CD4-positive, alpha-beta T cell treated with Interferon alpha-2 for 1 hour (primary cell): Measurements from ENCODE around the gene WDR44.
A peak's percentile ranks its signal among the peaks of the same experiment; 100 is the strongest.
"Not testable (repeated sequence)": the region's sequence is repeated elsewhere in the genome, so short reads cannot be mapped to it uniquely, and the experiment has no call there.

Source experiments
- DNase-seq, 2 donors: peaks; one replicate each; pipeline ENCODE4 v3.0.0-alpha.2; 2020 to 2022

The WDR44 gene

DNA sequence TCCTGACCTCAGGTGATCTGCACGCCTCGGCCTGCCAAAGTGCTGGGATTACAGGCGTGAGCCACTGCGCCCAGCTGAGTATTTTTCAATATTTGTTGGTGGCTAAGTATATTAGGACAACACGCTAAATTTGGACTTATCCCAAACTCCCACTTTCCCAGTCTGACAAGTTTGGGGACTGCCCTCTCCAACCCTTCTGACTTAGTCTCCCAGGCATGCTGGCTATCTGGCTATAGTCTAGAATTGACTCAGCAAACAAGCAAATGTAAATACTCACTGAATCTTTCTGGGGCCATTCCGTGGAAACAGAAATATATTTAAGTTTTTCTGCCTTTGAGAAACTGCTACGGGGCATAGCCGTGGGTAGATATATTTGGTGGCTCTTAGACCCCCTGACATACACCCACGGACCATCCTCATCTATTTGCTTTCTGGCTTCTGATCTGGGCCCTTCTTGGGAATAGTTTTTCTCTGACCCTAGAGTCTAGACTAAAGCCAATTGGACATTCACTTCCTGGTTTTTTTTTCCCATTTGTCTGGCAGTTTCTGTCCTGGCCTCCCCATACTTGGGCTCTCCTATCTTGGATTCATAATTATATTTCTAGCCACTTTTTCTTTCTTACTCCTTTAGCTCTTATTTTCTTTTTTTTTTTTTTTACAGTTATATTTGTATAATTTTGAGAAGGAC lies 138.5 kb downstream of the WDR44 start:
- no peak for DNase-seq

- DNase-seq = not testable (repeated sequence)
Measured at GRCh38 chrX:118486693-118487092, 140.8 kb downstream of the WDR44 start.

DNA sequence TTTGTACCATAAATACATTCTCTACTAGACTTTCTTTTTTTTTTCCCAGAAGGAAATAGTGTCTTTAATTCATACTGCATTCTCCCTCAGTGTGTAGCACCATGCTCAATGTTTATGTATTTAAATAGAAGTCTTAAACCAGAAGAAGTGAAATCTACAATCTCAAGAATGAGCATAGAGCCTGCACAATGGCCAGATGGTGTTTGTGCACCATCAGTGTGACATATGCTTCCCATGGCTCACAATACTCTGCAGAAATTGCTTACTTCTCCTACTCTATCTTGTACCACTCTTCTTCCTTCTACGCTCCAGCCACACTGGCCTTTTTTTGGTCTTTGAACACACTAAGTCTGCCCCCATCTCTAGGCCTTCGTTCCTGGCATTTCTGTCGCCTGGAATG lies 147.1 kb downstream of the WDR44 start:
- no peak for DNase-seq

GRCh38 chrX:118493653-118494297 lies 147.9 kb downstream of the WDR44 start:
- DNase-seq = no peak

DNA sequence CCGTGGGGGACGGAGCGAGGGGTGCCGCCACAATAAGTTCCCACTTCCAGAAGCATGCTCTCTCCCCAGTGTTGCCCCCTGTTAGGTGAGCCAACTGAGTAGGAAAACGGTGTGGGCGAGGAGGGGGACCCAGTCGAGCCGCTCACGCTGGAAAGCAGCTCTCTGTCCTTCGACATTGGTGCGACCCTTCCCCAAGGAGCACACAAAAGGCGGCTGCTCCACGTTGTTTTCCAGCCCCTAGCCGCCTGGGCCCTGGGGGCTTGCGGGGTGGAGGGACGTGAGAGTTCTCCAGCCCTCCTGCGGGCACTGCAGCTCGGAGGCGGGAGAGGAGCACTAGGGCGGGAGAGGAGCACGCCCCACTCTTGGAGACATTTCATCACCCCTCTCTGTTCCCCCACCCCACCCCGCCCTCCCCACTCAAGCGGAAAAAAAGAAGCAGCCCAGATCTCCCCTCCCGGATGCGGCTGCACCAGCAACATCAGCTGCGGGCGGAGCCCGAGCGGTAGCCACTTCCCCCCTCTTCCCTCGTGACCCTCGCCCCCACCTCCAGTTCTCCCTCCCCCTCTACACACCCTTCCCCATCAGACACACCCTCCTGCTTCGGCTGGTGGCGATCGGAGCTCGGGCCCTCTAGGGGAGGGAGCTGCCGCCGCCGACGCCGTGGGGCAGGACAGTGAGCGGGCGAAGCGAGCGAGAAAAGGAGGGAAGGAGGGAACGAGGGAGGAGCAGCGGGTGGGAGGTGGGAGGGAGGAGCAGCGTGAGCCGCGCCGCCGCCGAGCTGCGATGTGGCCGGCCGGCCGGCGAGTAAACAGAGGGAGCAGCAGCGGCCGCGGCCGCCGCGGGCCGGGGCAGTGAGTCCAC lies 149.4 kb downstream of the WDR44 start, which contains the start of gene DOCK11:
Gene DOCK11 (plus strand): TSS at position 755 of the 861 bp plus-strand sequence. CDS start 157 bp downstream, outside the sequence.
- peak; percentile 86 to 87 for DNase-seq

DNA sequence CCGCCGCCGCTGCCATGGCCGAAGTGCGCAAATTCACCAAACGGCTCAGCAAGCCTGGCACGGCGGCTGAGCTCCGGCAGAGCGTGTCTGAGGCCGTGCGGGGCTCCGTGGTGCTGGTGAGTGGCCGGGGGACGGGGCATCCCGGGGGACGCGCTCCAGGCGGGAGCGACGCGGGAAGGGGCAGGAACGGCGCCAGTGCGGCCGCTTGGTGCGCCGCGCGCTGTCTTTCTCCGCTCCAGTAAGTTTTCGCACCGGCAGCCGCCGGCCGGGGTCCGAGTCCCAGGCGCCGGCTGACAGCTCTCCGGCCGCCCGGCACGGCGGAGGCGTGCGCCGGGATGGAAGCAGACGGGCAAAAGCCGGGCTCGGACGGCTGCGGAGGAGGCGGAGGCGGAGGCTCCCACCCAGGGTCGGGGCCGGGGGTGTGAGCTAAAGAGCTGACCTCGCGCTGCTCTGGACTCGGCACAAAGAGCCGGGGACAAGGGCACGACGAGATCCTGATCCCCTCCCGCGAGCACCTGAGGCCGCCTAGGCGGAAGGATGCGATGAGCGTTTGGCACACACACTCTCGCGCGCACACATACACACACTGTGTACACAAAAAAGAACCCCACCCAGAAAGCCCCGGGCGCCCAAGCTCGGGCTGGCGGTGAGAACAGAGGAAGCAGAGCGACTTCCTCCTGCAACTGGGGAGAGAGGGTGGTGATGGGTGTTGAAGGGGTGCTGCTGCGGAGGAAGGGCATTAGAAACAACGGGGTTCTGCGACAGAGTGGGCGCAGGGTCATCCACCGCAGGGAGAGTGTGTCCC lies 150.3 kb downstream of the WDR44 start:
- peak; percentile 83 to 86 for DNase-seq

GRCh38 chrX:118496763-118497079 lies 150.8 kb downstream of the WDR44 start:
- no peak for DNase-seq

- DNase-seq = peak; percentile 40 to 64
Measured at GRCh38 chrX:118497180-118497818, 151.4 kb downstream of the WDR44 start.

GRCh38 chrX:118498351-118498750 lies 152.4 kb downstream of the WDR44 start:
- no peak for DNase-seq

DNA sequence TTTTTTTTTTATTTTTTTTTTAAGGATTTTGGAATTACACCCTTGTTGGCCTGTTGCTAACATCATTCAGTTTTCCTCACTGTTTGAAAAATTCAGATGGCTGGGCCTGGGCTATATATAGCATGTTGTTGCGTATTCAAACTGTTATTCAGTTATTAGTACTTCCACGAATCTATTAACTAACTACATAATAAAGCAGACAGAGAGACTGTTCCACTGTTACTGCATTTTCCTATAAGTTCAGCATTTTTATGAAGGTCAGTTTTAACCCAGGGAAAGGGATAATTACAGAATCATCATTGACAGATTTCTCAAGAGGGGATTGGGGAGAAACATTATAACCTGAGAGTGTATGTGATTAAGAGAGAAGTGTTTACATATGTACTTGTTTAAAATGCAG lies 152.8 kb downstream of the WDR44 start:
- DNase-seq = no peak

DNA sequence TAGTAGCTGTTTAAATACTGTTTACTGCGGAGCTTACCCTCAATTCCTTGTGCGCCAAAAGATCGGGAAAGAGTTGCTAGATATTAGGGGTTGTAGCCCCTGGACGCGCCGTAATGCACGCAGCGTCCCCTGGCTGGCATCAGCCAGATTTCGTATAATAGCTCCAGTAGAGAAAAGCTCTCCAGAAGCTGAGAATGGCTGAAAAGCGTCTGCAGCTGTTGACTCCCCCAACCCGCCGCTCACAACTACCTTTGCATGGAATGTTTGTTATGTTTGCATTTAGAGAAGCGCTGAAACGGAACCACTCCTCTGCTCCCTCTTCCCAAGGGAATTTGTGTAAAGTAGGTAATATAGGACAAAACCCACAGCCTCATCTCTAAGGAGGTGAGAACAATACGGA lies 153.4 kb downstream of the WDR44 start:
- DNase-seq = no peak
